Esophagus squamous epithelium (tissue), 5 donors: ENCODE measurements around the gene ZSWIM3. TPM values are rescaled to one million over a fixed set of nuclear protein-coding genes. Genes with fewer than 3 reads are reported as not detected.

Source experiments
- DNase-seq: peaks from one replicate; lab custom pipeline; 2025; lab: John Stamatoyannopoulos, UW
- H3K27ac ChIP-seq, 4 donors: fragments of 200-600 bp; sonication (generic); one replicate each; pipeline ENCODE4 v1.5.1; 2016 to 2019; ENCODE audit warnings: mild to moderate bottlenecking in 1 of 4
- H3K27me3 ChIP-seq, 4 donors: fragments of 200-600 bp; sonication (generic); 1 replicate in 3 of 4; 2 replicates in 1 of 4; pipeline versions ENCODE4 v1.5.1 to v1.6.0; 2017 to 2021; ENCODE audit warnings: antibody characterized with exemption in 1 of 4
- H3K36me3 ChIP-seq, 3 donors: fragments of 200-600 bp; sonication (generic); one replicate each; pipeline ENCODE4 v1.5.1; 2016 to 2019
- H3K4me1 ChIP-seq, 3 donors: fragments of 200-600 bp; sonication (generic); one replicate each; pipeline ENCODE4 v1.5.1; 2017 to 2019
- H3K4me3 ChIP-seq, 4 donors: fragments of 200-600 bp; sonication (generic); 1 replicate in 3 of 4; 2 replicates in 1 of 4; pipeline ENCODE4 v1.5.1; 2016 to 2019; ENCODE audit warnings: mild to moderate bottlenecking in 2 of 4, moderate library complexity in 1 of 4
- H3K9me3 ChIP-seq, 3 donors: fragments of 200-600 bp; sonication (generic); one replicate each; pipeline ENCODE4 v1.5.1; 2016 to 2019
- CTCF ChIP-seq, 6 experiments: fragments of 450-650 bp in 4 of 6; fragments of 200-600 bp in 2 of 6; sonication (generic) in 2 of 6; IDR thresholded peaks; one replicate each; pipeline ENCODE4 v1.5.1; 2016 to 2019; ENCODE audit warnings: antibody characterized with exemption in 6 of 6, mild to moderate bottlenecking in 4 of 6, moderate library complexity in 4 of 6
- POLR2A ChIP-seq, 4 donors: fragments of 450-650 bp; IDR thresholded peaks; one replicate each; pipeline ENCODE4 v1.6.1; 2017; ENCODE audit warnings: antibody characterized with exemption in 4 of 4, mild to moderate bottlenecking in 4 of 4, moderate library complexity in 3 of 4
- WGBS, 2 donors: methylation state at CpG; one replicate each; pipeline ENCODE4 v1.1.5; 2018; 5-methylcytosine and 5-hydroxymethylcytosine counted together
- intact Hi-C: fragments of 100-400 bp; cut with DNase I; formaldehyde crosslinking; loops from one replicate; pipeline ENCODE4 v1.15.0; 2022
- total RNA-seq, 4 donors: library from RNA; depleted of rRNA; stranded (reverse); fragments of >200 nt; gene quantifications; one replicate each; pipeline ENCODE4 v1.1.0, GENCODE V29; 2016
- donor health status: DM: yes; HTN: yes; CAD: no.

The ZSWIM3 gene
- total RNA-seq, 4 donors from 2014 or later, result 1.1 to 3.2 (median 2.5) TPM

- Histone ChIP-seq H3K9me3 (no peaks in the 10 kb centered on the region), H3K4me1 (peaks cover 3 to 12% (median 7%) of the 10 kb centered on the region in 3 donors), H3K27ac (peak overlapping the region in 1 of 4 donors; percentile 1), H3K36me3 (peaks cover 0 to 100% (median 10%) of the 10 kb centered on the region in 3 donors), H3K4me3 (no peak overlapping the region), H3K27me3 (no peaks in the 10 kb centered on the region)
- intact Hi-C loops, result no loop called here
- WGBS, 2 donors, result 80 to 95% methylated on average over 2 of the region's 2 CpGs
- TF ChIP-seq CTCF (IDR thresholded peaks at IDR 0.05) (no peak), POLR2A (IDR thresholded peaks at IDR 0.05) (no peak)
- DNase-seq, result no peak
Observed at GRCh38 chr20:45850238-45850637, 7.2 kb upstream of the ZSWIM3 start.

GRCh38 chr20:45850926-45851325 is 6.5 kb upstream of the ZSWIM3 start:
- H3K36me3 ChIP-seq, result peaks cover 0 to 94% (median 3%) of the 10 kb centered on the region in 3 donors
- no peak overlapping the region for H3K4me3 ChIP-seq
- intact Hi-C loops, result no loop called here
- peaks cover 7 to 19% (median 14%) of the 10 kb centered on the region in 3 donors for H3K4me1 ChIP-seq
- TF ChIP-seq POLR2A (IDR thresholded peaks at IDR 0.05), result no peak
- TF ChIP-seq CTCF (IDR thresholded peaks at IDR 0.05), result no peak
- no peaks in the 10 kb centered on the region for H3K9me3 ChIP-seq
- WGBS, 2 donors, result 100% methylated on average over 1 of the region's 1 CpG
- H3K27me3 ChIP-seq, result no peaks in the 10 kb centered on the region
- no peak overlapping the region for H3K27ac ChIP-seq
- no peak for DNase-seq

- Histone ChIP-seq H3K36me3 (peaks cover 0 to 88% (median 0%) of the 10 kb centered on the region in 3 donors), H3K9me3 (no peaks in the 10 kb centered on the region), H3K27me3 (no peaks in the 10 kb centered on the region), H3K27ac (no peak overlapping the region), H3K4me3 (no peak overlapping the region), H3K4me1 (peaks cover 13 to 25% (median 20%) of the 10 kb centered on the region in 3 donors)
- intact Hi-C loops, result no loop called here
- TF ChIP-seq CTCF (IDR thresholded peaks at IDR 0.05) (no peak), POLR2A (IDR thresholded peaks at IDR 0.05) (no peak)
- no peak for DNase-seq
Observed at GRCh38 chr20:45851501-45851900, 5.9 kb upstream of the ZSWIM3 start.

- peaks cover 13 to 30% (median 21%) of the 10 kb centered on the region in 3 donors for H3K4me1 ChIP-seq
- no peaks in the 10 kb centered on the region for H3K9me3 ChIP-seq
- 88 to 96% methylated on average over 5 to 6 of the region's 6 CpGs for WGBS, 2 donors
- H3K27me3 ChIP-seq, result no peaks in the 10 kb centered on the region
- H3K36me3 ChIP-seq, result peaks cover 0 to 80% (median 0%) of the 10 kb centered on the region in 3 donors
- DNase-seq, result no peak
- intact Hi-C loops, result no loop called here
- H3K27ac ChIP-seq, result no peak overlapping the region
- TF ChIP-seq POLR2A (IDR thresholded peaks at IDR 0.05), result no peak
- TF ChIP-seq CTCF (IDR thresholded peaks at IDR 0.05), result no peak
- H3K4me3 ChIP-seq, result no peak overlapping the region
Observed at GRCh38 chr20:45852326-45852725, 5.1 kb upstream of the ZSWIM3 start.

- Histone ChIP-seq H3K9me3 (no peaks in the 10 kb centered on the region), H3K27ac (no peak overlapping the region), H3K36me3 (peaks cover 0 to 68% (median 0%) of the 10 kb centered on the region in 3 donors), H3K4me1 (peaks cover 23 to 41% (median 28%) of the 10 kb centered on the region in 3 donors), H3K4me3 (no peak overlapping the region), H3K27me3 (no peaks in the 10 kb centered on the region)
- intact Hi-C loops, result no loop called here
- WGBS, 2 donors, result 81 to 86% methylated on average over 2 of the region's 2 CpGs
- no peak for DNase-seq
- TF ChIP-seq CTCF (IDR thresholded peaks at IDR 0.05) (no peak), POLR2A (IDR thresholded peaks at IDR 0.05) (no peak)
Observed at GRCh38 chr20:45853484-45853883, 3.9 kb upstream of the ZSWIM3 start.
